Hindlimb muscle (tissue), 1 donor: ENCODE results near the gene SLC15A4. TPM values are rescaled to one million over a fixed set of nuclear protein-coding genes. Genes with fewer than 3 reads are reported as not detected.

Source experiments
- DNase-seq: peaks from one replicate; pipeline ENCODE4 v3.0.0-alpha.2; 2013
- polyA plus RNA-seq: library from polyadenylated mRNA; unstranded; fragments of 120-200 nt; gene quantifications from one replicate; pipeline ENCODE4 v1.2.1, GENCODE V29; 2013; ENCODE audit not compliant: insufficient read length

SLC15A4 gene
- polyA plus RNA-seq, 1 donor = 24.5 TPM

- DNase-seq = no peak
These were observed 31.4 kb downstream of the SLC15A4 start for GRCh38 chr12:128792398-128792797.

DNA sequence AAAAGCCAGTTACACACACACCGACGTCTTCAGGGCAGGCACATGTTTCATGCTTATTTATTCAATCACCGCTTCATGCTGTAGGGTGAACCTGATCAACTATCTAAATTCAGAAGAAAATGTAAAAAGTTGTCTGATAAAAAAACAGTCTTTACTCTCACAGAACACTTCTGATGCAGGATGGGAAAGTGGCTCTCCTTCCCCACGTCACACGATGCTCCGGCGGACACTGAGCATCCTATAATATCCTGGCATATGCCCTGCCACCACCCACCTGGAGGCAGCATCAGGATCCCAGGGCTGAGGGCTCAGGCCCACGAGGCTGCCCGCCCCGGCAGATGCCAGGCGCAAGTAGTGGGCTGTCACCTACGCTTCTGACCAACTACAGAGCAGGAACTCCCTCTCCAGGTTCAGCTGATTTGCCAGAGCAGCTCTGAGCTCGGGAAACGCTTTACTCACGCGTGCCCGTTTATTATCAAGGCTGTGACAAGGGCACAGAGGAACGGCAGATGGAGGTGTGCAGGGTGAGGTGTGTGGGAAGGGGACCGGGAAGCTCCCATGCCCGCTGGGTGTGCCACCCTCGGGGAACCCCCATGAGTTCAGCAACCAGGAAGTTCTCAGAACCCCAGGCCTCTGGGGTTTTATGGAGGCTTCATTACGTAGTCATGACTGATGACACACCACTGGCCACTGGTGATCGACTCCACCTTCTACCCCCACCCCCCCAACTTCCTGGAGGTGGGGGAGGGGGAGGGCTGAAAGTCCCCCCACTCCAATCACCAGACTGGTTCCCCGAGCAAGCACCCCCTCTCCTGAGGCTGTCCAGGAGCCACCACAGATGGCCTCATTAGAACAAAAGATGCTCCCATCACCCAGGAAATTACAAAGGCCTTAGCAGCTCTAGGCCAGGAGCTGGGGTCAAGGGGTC is 32.1 kb downstream of the SLC15A4 start:
- no peak for DNase-seq

- no peak for DNase-seq
These were observed 32.9 kb downstream of the SLC15A4 start for GRCh38 chr12:128790653-128791373.

GRCh38 chr12:128790221-128790620 is 33.5 kb downstream of the SLC15A4 start:
- no peak for DNase-seq

- DNase-seq = no peak
These were observed 34.3 kb downstream of the SLC15A4 start for GRCh38 chr12:128789356-128789929.

DNA sequence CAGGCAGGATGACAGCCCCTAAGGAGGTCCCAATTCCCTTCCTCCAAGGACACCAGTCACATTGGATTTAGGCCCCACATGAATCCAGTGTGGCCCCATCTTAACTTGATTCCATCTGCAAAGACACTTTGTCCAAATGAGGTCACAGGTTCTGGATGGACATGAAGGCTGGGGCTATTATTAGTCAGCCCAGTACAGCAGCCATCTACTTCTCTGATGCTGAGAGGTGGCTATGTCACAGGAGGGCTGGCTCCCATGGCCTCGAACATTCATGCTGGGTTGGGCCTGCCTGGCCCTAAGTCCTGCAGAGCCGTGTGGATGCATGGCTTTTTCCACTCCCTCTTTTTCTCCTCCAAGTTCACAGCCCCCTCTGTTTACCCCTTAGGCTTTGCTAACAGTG is 35.9 kb downstream of the SLC15A4 start:
- no peak for DNase-seq

DNA sequence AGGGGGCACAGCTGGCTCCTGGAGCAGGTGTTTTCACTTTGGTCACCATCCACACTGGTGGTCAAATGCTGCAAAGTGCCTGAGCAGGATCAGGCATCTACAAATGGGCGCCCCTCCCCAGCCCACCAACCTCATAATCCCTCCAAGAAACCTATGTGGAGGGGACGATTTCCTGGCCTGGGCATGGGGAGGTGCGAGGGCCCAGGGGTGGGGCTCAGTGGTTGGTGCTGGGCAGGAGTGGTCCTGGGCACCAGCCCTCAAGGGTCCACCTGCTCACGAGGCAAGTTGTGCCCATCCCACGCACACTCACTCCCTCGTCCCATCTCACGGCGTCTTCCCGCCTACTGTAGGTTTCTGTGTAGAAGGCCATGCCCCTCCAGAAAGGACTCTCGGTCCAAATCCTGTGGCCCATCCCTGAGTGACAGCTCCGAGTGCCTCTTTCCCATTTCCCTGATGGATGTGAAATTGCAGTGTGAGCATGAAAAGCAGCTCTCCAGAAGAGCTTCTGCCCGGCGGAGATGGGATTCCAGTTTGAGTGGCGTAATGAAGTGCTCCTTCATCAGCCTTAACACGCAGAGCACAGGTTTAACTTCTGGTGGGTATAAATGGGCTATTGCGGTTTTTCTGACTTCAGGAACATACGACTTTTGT is 36.9 kb downstream of the SLC15A4 start:
- DNase-seq = no peak

- DNase-seq = no peak
These were observed 39.6 kb downstream of the SLC15A4 start for GRCh38 chr12:128784030-128784760.

DNA sequence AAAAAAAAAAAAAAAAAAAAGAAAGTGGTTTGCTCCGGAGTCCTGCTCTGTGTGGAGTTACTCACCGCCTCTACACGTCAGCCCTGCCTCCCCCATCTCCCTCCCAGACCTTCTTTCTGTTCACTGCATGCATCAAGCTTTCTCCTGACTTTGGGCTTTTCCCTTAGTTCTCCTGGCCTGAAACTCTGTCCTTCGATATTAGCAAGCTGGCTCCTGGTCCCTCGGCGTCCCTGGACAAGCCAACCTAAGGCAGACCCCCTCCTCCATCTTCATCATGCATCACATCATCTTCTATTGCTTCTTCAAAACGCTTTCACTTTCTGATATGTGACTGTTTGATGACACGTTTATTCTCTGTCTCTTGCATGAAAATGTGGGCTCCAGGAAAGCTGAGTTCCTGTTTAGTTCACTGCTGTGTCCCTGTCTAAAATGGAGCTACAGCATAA is 40.6 kb downstream of the SLC15A4 start:
- DNase-seq = no peak

- no peak for DNase-seq
These were observed 43.9 kb downstream of the SLC15A4 start for GRCh38 chr12:128779901-128780300.

DNA sequence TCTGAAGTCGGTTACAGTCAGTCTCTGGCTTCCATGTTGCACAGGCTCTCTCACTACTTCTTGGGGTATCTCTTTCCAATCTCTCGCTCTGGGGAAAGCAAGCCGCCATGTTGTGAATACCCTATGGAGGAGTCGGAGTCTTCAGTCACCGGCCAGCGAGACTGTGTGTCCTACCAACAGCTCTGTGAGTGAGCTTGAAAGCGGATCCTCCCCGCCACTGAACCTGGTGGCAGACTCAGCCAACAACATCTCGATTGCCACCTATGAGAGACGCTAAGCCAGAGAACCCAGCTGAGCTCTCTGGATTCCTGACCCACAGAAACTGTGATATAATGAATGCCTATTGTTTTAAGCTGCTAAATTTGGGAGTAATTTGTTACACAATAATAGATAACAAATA is 51.5 kb downstream of the SLC15A4 start:
- DNase-seq = no peak

- no peak for DNase-seq
These were observed 52.1 kb downstream of the SLC15A4 start for GRCh38 chr12:128771681-128772080.

DNA sequence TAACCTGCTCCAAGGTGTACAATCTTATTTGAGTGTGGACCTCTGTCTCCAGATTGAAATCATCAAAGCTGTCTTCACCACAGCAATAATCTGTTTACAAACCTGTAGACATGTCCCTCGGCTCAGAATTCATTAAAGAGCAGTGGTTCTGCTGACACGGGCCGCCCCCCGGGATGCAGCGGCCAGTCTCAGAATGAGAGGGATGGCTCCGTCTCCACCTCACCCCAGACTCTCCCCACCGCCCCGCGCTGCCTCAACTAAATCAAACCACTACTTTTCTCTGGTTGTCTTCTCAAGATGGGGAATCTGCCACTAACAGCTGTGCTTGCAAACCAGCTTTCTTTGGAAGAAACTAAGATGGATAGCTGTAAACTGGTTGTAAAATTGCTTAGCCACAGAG is 56.2 kb downstream of the SLC15A4 start:
- DNase-seq = no peak

DNA sequence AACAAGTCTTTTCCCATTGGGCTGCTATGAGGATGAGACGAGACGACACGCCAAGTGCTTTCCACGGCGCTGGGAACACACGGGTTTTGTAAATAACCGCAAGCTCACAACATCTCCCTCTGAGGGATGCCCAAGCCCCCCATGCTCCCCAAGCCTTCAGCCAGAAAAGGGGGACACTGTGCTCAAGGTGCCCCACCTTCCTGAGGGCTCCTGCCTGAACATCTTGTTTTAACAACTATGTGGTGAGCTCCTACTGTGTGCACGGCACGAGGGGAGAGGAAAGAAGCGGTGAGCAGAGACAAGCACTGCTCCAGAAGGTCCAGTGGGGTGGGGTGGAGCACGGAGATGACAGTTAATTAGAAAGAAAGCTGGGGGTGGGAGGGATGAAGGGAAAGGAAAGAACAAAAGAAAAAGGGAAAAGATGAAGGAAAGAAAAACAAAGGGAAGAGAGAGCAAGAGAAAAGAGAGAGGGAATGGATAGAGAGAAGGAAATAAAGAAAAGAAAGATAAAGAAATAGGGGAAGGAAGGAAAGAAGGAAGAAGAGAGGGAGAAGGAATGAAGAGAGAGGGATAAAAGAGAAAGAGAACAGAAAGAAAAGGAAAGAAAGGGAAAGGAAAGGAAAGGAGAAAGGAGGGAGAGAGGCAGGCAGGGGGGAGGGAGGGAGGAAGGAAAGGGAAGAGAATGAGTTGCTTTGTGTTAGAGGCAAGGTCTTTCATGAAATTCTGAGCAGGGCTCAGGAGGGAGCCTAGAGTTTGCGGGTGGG is 56.8 kb downstream of the SLC15A4 start:
- no peak for DNase-seq

- DNase-seq = no peak
These were observed 60.4 kb downstream of the SLC15A4 start for GRCh38 chr12:128763395-128763794.

DNA sequence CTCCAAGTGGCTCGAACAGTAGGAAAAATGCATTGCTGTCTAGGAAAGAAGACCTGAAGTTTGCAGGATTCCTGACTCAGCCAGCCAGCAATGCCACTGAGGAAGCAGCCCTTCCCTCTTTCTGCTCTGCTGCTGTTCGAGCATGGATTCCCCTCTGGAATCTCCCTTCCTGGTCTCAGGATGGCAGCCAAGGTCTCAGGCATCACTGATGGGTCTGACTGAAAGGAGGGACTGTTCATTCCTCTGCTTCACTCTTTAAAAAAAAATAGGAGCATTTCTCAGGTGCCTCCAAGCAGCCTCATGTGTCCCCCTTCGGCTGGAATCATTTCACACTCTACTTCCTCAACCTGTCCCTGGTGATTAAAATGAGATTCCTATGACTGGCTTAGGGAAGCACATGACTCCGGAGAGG is 62.4 kb downstream of the SLC15A4 start:
- no peak for DNase-seq

DNA sequence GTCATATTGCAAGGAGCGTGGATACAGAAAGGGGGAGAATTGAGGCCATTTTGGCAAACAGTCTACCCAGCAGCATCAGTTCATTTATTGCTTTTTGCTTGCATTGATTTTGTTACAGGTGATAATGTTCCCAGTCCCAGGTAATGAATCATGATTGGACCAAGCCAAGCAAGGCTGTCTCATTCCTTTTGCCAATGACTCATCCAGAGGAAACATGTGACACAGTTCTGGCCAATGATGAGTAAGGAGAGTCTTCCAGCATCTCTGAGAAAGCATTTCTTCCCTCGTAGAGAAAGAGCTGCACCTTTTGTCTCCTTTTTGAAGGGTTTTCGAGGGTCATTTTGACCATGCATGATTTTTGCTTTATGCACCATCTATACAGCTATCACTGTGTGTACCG is 68.2 kb downstream of the SLC15A4 start:
- DNase-seq = no peak

GRCh38 chr12:128754275-128754674 is 69.5 kb downstream of the SLC15A4 start:
- no peak for DNase-seq

DNA sequence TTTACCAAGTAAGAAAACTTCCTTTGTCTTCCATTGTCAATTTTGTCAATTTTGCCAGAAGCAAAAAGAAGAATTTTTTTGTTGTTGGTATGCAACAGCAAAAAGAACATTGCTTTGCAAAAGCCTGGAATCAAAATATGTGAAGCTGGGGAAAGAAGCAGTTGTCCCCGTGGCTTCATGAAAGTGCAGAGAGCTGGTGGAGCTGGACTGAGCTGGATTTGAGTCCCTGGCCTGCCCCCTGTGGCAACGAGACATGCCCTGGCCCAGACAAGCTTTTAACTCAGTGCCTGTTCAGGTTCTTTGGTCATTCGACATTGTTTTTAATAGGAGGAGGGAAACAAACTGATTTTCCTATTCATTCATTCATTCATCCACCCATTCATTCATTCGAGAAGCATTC is 70.3 kb downstream of the SLC15A4 start:
- DNase-seq = no peak

DNA sequence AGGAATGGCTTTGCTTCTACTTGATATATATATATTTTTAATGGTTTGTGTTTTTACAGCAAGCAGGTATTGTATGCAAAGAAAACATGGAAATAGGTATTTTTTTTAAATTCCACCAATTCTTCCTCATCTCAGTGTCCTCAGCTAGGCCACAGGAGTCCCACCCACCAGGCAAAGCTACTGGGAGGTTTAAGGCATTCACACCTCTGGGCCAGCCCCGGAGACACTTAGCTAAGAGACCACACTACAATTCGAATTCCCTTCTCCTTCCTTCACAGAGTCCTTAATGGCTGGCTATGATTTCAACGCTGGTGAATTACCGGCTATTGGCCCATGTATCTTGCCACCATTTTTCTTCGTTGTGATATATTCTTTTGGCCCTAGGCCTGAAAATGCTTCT is 71.4 kb downstream of the SLC15A4 start:
- DNase-seq = no peak

DNA sequence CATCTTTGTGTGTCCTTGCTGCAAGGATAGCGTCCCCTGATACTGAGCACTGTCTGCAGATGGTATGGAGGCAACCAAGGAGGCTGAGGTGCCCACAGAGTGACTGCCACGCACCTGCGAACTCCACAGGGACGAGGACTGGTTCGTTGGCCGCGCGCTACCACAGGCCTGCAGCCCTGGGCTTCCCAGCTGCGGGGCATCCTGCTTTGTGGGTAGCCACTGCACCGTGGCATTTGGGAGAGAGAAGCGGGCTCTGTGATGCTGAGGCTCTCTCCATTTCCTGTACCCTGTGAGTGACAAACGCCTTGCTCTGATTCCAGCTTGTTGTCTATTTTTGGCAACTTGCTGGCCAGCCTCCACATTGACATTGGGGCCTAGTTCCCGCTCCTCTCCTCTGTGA is 76.3 kb downstream of the SLC15A4 start:
- DNase-seq = no peak
